Measurements from ENCODE around the gene ZBTB24. TPM values are rescaled to one million over a fixed set of nuclear protein-coding genes. Genes with fewer than 3 reads are reported as not detected.

Gene ZBTB24
- total RNA-seq, 1 donor from 2014 or later: 5.1 TPM

GRCh38 chr6:109441069-109441816 lies 41.8 kb downstream of the ZBTB24 start:
- peaks cover 22% of the 10 kb centered on the region for H3K27me3 Mint-ChIP-seq (ENCODE audit: unreplicated experiment)
- H3K4me3 Mint-ChIP-seq (ENCODE audit: unreplicated experiment): peak overlapping the region; percentile 95
- H3K9me3 Mint-ChIP-seq (ENCODE audit: unreplicated experiment): no peaks in the 10 kb centered on the region
- peak; percentile 58 for DNase-seq (ENCODE audit: low spot score)
- TF ChIP-seq CTCF (IDR thresholded peaks at IDR 0.05; ENCODE audit: unreplicated experiment): peak; percentile 12
- peaks cover 6% of the 10 kb centered on the region for H3K4me1 Mint-ChIP-seq (ENCODE audit: unreplicated experiment)
- H3K36me3 Mint-ChIP-seq (ENCODE audit: low read depth, unreplicated experiment): peaks cover 8% of the 10 kb centered on the region
- peak overlapping the region; percentile 86 for H3K27ac Mint-ChIP-seq (ENCODE audit: unreplicated experiment)

GRCh38 chr6:109440331-109441068 lies 42.5 kb downstream of the ZBTB24 start, which contains the start of the genes PPIL6 and SMPD2:
Gene PPIL6 (minus strand): TSS chr6:109440628. CDS start chr6:109440590, 38 bp downstream.
Gene SMPD2 (plus strand): TSS chr6:109440724. CDS start chr6:109441122, 398 bp downstream.
- H3K9me3 Mint-ChIP-seq (ENCODE audit: unreplicated experiment): no peaks in the 10 kb centered on the region
- TF ChIP-seq CTCF (IDR thresholded peaks at IDR 0.05; ENCODE audit: unreplicated experiment): peak; percentile 26

GRCh38 chr6:109436041-109436440 lies 47.0 kb downstream of the ZBTB24 start:
- H3K9me3 Mint-ChIP-seq (ENCODE audit: unreplicated experiment): no peaks in the 10 kb centered on the region
- H3K27ac Mint-ChIP-seq (ENCODE audit: unreplicated experiment): no peak overlapping the region
- peaks cover 5% of the 10 kb centered on the region for H3K27me3 Mint-ChIP-seq (ENCODE audit: unreplicated experiment)
- H3K36me3 Mint-ChIP-seq (ENCODE audit: low read depth, unreplicated experiment): no peaks in the 10 kb centered on the region
- no peak for TF ChIP-seq CTCF (IDR thresholded peaks at IDR 0.05; ENCODE audit: unreplicated experiment)
- peaks cover 6% of the 10 kb centered on the region for H3K4me1 Mint-ChIP-seq (ENCODE audit: unreplicated experiment)
- no peak for DNase-seq (ENCODE audit: low spot score)
- H3K4me3 Mint-ChIP-seq (ENCODE audit: unreplicated experiment): no peak overlapping the region

More at GRCh38 chr6:109440331-109441068, 42.5 kb downstream of the ZBTB24 start, which contains the start of the genes PPIL6 and SMPD2:
- peak; percentile 95 for DNase-seq (ENCODE audit: low spot score)
- Mint-ChIP-seq H3K36me3 (ENCODE audit: low read depth, unreplicated experiment) (peaks cover 5% of the 10 kb centered on the region), H3K27me3 (ENCODE audit: unreplicated experiment) (peaks cover 21% of the 10 kb centered on the region), H3K27ac (ENCODE audit: unreplicated experiment) (peak within 1 kb of the TSS; percentile 88), H3K4me1 (ENCODE audit: unreplicated experiment) (peaks cover 6% of the 10 kb centered on the region), H3K4me3 (ENCODE audit: unreplicated experiment) (peak within 1 kb of the TSS; percentile 95)

DNA sequence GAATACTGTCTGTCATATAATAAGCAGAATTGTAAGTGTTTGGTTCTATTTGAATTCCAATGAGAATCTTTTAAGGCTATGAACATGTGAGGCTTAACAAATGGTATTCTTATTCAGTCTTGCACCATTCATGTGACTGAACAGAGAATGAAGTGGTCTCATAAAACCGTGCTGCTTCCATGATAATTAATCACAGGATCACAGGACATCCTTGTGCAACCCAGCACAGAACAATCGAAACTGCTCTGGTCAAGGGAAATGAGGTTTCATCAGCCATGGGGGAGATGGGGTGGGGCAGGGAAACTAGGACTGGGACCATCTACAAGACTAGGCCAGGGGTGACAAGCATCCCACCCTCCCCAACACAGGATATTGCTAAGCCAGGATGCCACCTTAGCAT lies 48.6 kb downstream of the ZBTB24 start:
- DNase-seq (ENCODE audit: low spot score): no peak
- no peak for TF ChIP-seq CTCF (IDR thresholded peaks at IDR 0.05; ENCODE audit: unreplicated experiment)
- H3K4me1 Mint-ChIP-seq (ENCODE audit: unreplicated experiment): peaks cover 2% of the 10 kb centered on the region
- H3K27ac Mint-ChIP-seq (ENCODE audit: unreplicated experiment): no peak overlapping the region
- H3K36me3 Mint-ChIP-seq (ENCODE audit: low read depth, unreplicated experiment): no peaks in the 10 kb centered on the region
- no peak overlapping the region for H3K4me3 Mint-ChIP-seq (ENCODE audit: unreplicated experiment)
- H3K27me3 Mint-ChIP-seq (ENCODE audit: unreplicated experiment): peaks cover 2% of the 10 kb centered on the region
- no peaks in the 10 kb centered on the region for H3K9me3 Mint-ChIP-seq (ENCODE audit: unreplicated experiment)

All from endothelial cell (in vitro differentiated cells).